Upper lobe of right lung (tissue), 1 donor: Measurements from ENCODE around the gene RAB37. TPM values are rescaled to one million over a fixed set of nuclear protein-coding genes. Genes with fewer than 3 reads are reported as not detected.

Experiments
- ATAC-seq: fragments of 200-7000 bp; cut with Tn5 transposase; one replicate; pipeline ENCODE4 v1.9.1; 2020; ENCODE audit warnings: mild to moderate bottlenecking, moderate library complexity
- DNase-seq: peaks from one replicate; pipeline ENCODE4 v3.0.0-alpha.2; 2020
- H3K27ac ChIP-seq: fragments of 200-600 bp; one replicate; pipeline ENCODE4 v1.8.0; 2022
- H3K27me3 ChIP-seq: fragments of 200-600 bp; one replicate; pipeline ENCODE4 v1.8.0; 2022; ENCODE audit warnings: mild to moderate bottlenecking
- H3K36me3 ChIP-seq: fragments of 200-600 bp; one replicate; pipeline ENCODE4 v1.8.0; 2022
- H3K4me1 ChIP-seq: fragments of 200-600 bp; one replicate; pipeline ENCODE4 v1.8.0; 2022
- H3K4me3 ChIP-seq: fragments of 200-600 bp; one replicate; pipeline ENCODE4 v1.8.0; 2022; ENCODE audit warnings: mild to moderate bottlenecking
- H3K9me3 ChIP-seq: fragments of 200-600 bp; one replicate; pipeline ENCODE4 v1.8.0; 2022
- CTCF ChIP-seq: fragments of 200-600 bp; IDR thresholded peaks from one replicate; pipeline ENCODE4 v1.8.0; 2022; ENCODE audit warnings: antibody characterized with exemption
- intact Hi-C: fragments of 100-400 bp; cut with DNase I; formaldehyde crosslinking; loops from one replicate; pipeline ENCODE4 v1.11.0; 2022
- microRNA-seq: library from miRNA; unstranded; fragments of <30 nt; microRNA quantifications from one replicate; pipeline ENCODE4 v1.2.0, GENCODE V29; 2020; ENCODE audit warnings: borderline microRNAs expressed
- total RNA-seq: library from RNA; stranded (reverse); fragmentation: NEBNext Ultra II Directional; extraction: Animal tissue kit (Norgen Biotek cat#: 25700); gene quantifications from one replicate; pipeline ENCODE4 v1.2.1, GENCODE V29; 2021
- donor health status: DM: no; HTN: yes; CAD: no; lungs with severe emphysema.

Gene RAB37
- total RNA-seq, 1 donor from 2014 or later = 6.8 TPM

GRCh38 chr17:74790161-74791058 is 53.4 kb downstream of the RAB37 start:
- DNase-seq (no peak), ATAC-seq (peak; percentile 54)
- no peak for TF ChIP-seq CTCF
- Histone ChIP-seq H3K4me1 (peaks cover 4% of the 10 kb centered on the region), H3K36me3 (peaks cover 23% of the 10 kb centered on the region), H3K27ac (no peak overlapping the region), H3K9me3 (no peaks in the 10 kb centered on the region), H3K27me3 (no peaks in the 10 kb centered on the region), H3K4me3 (no peak overlapping the region)
- intact Hi-C loops = loop anchor here (2.0 kb wide), 1 partner anchor 72 kb away; no protein-coding TSS in a partner anchor

GRCh38 chr17:74792586-74793105 is 55.6 kb downstream of the RAB37 start:
- Histone ChIP-seq H3K36me3 (peaks cover 43% of the 10 kb centered on the region), H3K9me3 (no peaks in the 10 kb centered on the region), H3K27ac (no peak overlapping the region), H3K4me3 (no peak overlapping the region), H3K27me3 (no peaks in the 10 kb centered on the region), H3K4me1 (peaks cover 4% of the 10 kb centered on the region)
- no peak for DNase-seq
- no peak for ATAC-seq
- intact Hi-C loops = no loop called here
- no peak for TF ChIP-seq CTCF

GRCh38 chr17:74795327-74796020 is 58.4 kb downstream of the RAB37 start:
- H3K4me1 ChIP-seq = no peaks in the 10 kb centered on the region
- H3K9me3 ChIP-seq = no peaks in the 10 kb centered on the region
- H3K27ac ChIP-seq = no peak overlapping the region
- H3K36me3 ChIP-seq = peaks cover 66% of the 10 kb centered on the region
- H3K27me3 ChIP-seq = no peaks in the 10 kb centered on the region
- no peak for TF ChIP-seq CTCF
- intact Hi-C loops = no loop called here
- H3K4me3 ChIP-seq = no peak overlapping the region
- DNase-seq (no peak), ATAC-seq (no peak)

- no peaks in the 10 kb centered on the region for H3K27me3 ChIP-seq
- H3K9me3 ChIP-seq = no peaks in the 10 kb centered on the region
- DNase-seq = no peak
- H3K4me3 ChIP-seq = no peak overlapping the region
- H3K27ac ChIP-seq = no peak overlapping the region
- no peaks in the 10 kb centered on the region for H3K4me1 ChIP-seq
- no peak for TF ChIP-seq CTCF
- ATAC-seq = no peak
- H3K36me3 ChIP-seq = peaks cover 71% of the 10 kb centered on the region
- intact Hi-C loops = no loop called here
Measured at GRCh38 chr17:74796211-74796610, 59.2 kb downstream of the RAB37 start.

GRCh38 chr17:74796866-74797265 is 59.8 kb downstream of the RAB37 start:
- intact Hi-C loops = no loop called here
- Histone ChIP-seq H3K27me3 (no peaks in the 10 kb centered on the region), H3K4me3 (no peak overlapping the region), H3K36me3 (peaks cover 77% of the 10 kb centered on the region), H3K4me1 (no peaks in the 10 kb centered on the region), H3K9me3 (no peaks in the 10 kb centered on the region), H3K27ac (no peak overlapping the region)
- DNase-seq = no peak
- TF ChIP-seq CTCF = no peak
- no peak for ATAC-seq

Small RNAs within 50 kb of the gene (microRNA-seq; reads per million reads assigned to microRNA genes)
- 8.9 reads per million, percentile 36 among the genes with 10 or more reads in this experiment for gene MIR3615

Other genes starting within 250 kb of the RAB37 start
- gene CD300LB, start 205.8 kb upstream of the RAB37 start, total RNA-seq = 1.3 TPM
- 8.2 TPM for gene CD300C, start 191.1 kb upstream of the RAB37 start, total RNA-seq
- not detected for gene CD300H, start 169.7 kb upstream of the RAB37 start, total RNA-seq
- not detected for gene CD300LD, start 145.0 kb upstream of the RAB37 start, total RNA-seq
- gene CD300E, start 113.5 kb upstream of the RAB37 start, total RNA-seq = 6.5 TPM
- gene CD300LF, start 24.3 kb upstream of the RAB37 start, total RNA-seq = 38.0 TPM
- gene NHERF1, start 11.4 kb downstream of the RAB37 start, total RNA-seq = 28.4 TPM
- 40.8 TPM for gene NAT9, start 39.1 kb downstream of the RAB37 start, total RNA-seq
- not detected for gene GRIN2C, start 122.6 kb downstream of the RAB37 start, total RNA-seq
- 11.2 TPM for gene FDXR, start 135.7 kb downstream of the RAB37 start, total RNA-seq
- not detected for gene FADS6, start 156.4 kb downstream of the RAB37 start, total RNA-seq
- gene USH1G, start 186.0 kb downstream of the RAB37 start, total RNA-seq = not detected
- not detected for gene OTOP2, start 187.0 kb downstream of the RAB37 start, total RNA-seq
- gene OTOP3, start 198.6 kb downstream of the RAB37 start, total RNA-seq = not detected
- gene HID1, start 235.5 kb downstream of the RAB37 start, total RNA-seq = 33.5 TPM